ENCODE measurements around the gene UGT2A1.

Gene UGT2A1

DNA sequence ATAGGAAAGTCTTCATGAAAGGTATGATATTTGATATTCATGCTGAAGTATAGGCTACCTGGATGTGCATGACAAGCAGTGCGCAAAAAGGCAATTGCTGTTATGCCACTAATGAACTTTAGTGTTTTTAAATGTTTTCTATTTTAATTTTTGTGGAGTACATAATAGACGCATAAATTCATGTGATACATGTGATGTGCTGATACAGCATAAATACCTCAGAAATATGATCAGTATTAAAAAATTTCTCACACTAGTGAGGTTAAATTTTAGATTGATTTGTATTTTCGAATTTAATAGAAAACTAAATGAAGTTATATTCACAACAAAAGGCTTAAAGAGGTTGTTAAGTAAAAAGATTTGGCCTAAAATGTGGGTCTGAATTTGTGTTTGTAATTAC is 2.2 kb downstream of the UGT2A1 start:
- H3K4me3 ChIP-seq (ENCODE audit: low read depth, low read length): no peak overlapping the region
- no peaks in the 10 kb centered on the region for H3K36me3 ChIP-seq (ENCODE audit: control insufficient read depth, insufficient read depth, low read length)
- H3K4me1 ChIP-seq (ENCODE audit: control insufficient read depth, insufficient read depth, low read length): no peaks in the 10 kb centered on the region
- no peak overlapping the region for H3K27ac ChIP-seq (ENCODE audit: low read depth, low read length)
- no peaks in the 10 kb centered on the region for H3K9me3 ChIP-seq (ENCODE audit: control insufficient read depth, insufficient read depth, low read depth, low read length)
- no peaks in the 10 kb centered on the region for H3K27me3 ChIP-seq (ENCODE audit: control insufficient read depth, insufficient read depth, low read length)
- H3K9ac ChIP-seq (ENCODE audit: low read length): no peak overlapping the region

DNA sequence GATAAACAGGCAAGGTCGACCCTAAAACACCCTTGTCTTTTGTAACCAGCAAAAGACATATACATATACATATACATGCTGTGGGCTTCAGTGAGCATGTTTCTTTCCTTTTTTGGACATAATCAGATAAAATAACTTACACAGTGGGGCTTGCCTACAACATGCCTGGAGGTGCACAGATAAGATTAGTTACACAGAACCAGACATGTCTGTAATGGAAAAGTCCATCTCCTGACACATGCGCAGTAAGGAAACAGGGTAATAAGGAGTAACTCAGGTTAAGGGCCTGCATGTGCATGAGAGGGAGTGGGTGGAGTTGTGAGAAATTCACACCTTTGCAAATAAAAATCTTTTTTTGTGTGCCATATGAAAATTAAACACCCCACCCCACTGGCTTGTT is 3.4 kb downstream of the UGT2A1 start:
- H3K27ac ChIP-seq (ENCODE audit: low read depth, low read length): no peak overlapping the region
- no peaks in the 10 kb centered on the region for H3K4me1 ChIP-seq (ENCODE audit: control insufficient read depth, insufficient read depth, low read length)
- H3K27me3 ChIP-seq (ENCODE audit: control insufficient read depth, insufficient read depth, low read length): no peaks in the 10 kb centered on the region
- H3K4me3 ChIP-seq (ENCODE audit: low read depth, low read length): no peak overlapping the region
- no peaks in the 10 kb centered on the region for H3K9me3 ChIP-seq (ENCODE audit: control insufficient read depth, insufficient read depth, low read depth, low read length)
- no peak overlapping the region for H3K9ac ChIP-seq (ENCODE audit: low read length)
- no peaks in the 10 kb centered on the region for H3K36me3 ChIP-seq (ENCODE audit: control insufficient read depth, insufficient read depth, low read length)

DNA sequence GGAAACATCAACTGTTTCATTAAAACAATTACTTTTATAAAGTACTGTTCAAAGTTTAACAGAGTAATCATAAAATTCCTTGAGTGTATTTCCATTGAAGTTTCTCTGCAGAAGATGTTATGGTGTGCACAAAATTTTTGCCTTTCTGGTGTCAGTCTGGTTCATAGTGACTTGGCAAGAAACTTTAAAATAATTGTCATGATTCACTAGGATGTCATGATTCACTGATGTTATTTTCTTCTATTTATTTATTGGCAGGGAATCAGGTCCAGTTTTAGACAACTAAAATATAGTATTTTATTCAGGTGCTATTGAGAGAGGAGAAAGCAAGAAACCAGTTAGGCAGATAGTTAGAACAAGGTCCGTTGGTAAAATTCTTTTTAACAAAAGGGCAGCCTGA is 3.8 kb downstream of the UGT2A1 start:
- no peak overlapping the region for H3K27ac ChIP-seq (ENCODE audit: low read depth, low read length)
- no peak overlapping the region for H3K4me3 ChIP-seq (ENCODE audit: low read depth, low read length)
- H3K9me3 ChIP-seq (ENCODE audit: control insufficient read depth, insufficient read depth, low read depth, low read length): no peaks in the 10 kb centered on the region
- no peaks in the 10 kb centered on the region for H3K4me1 ChIP-seq (ENCODE audit: control insufficient read depth, insufficient read depth, low read length)
- H3K9ac ChIP-seq (ENCODE audit: low read length): no peak overlapping the region
- no peaks in the 10 kb centered on the region for H3K27me3 ChIP-seq (ENCODE audit: control insufficient read depth, insufficient read depth, low read length)
- H3K36me3 ChIP-seq (ENCODE audit: control insufficient read depth, insufficient read depth, low read length): no peaks in the 10 kb centered on the region

DNA sequence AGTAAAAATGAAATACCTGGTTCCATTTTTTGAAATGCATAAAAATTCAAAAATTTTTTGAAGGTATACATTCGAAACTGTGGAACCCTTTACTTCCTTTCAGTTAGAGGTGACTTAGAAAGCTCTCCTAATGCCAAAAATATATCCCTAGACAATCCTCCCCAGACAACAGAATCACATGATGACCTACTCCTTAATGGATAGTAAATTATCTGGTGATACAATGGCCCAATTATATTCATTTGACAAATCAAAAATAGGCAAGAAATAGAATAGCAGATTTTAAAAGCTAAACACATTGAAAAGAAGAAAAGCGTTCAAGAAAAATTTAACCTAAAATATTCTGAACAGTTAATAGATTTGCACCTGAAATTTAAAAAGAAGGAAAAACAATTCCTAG is 10.1 kb downstream of the UGT2A1 start:
- no peak overlapping the region for H3K4me3 ChIP-seq (ENCODE audit: low read depth, low read length)
- H3K4me1 ChIP-seq (ENCODE audit: control insufficient read depth, insufficient read depth, low read length): no peaks in the 10 kb centered on the region
- no peaks in the 10 kb centered on the region for H3K36me3 ChIP-seq (ENCODE audit: control insufficient read depth, insufficient read depth, low read length)
- no peaks in the 10 kb centered on the region for H3K9me3 ChIP-seq (ENCODE audit: control insufficient read depth, insufficient read depth, low read depth, low read length)
- H3K27ac ChIP-seq (ENCODE audit: low read depth, low read length): no peak overlapping the region
- no peaks in the 10 kb centered on the region for H3K27me3 ChIP-seq (ENCODE audit: control insufficient read depth, insufficient read depth, low read length)
- no peak overlapping the region for H3K9ac ChIP-seq (ENCODE audit: low read length)

GRCh38 chr4:69640289-69640688 is 12.8 kb downstream of the UGT2A1 start:
- Histone ChIP-seq H3K9ac (ENCODE audit: low read length) (no peak overlapping the region), H3K36me3 (ENCODE audit: control insufficient read depth, insufficient read depth, low read length) (no peaks in the 10 kb centered on the region), H3K4me1 (ENCODE audit: control insufficient read depth, insufficient read depth, low read length) (no peaks in the 10 kb centered on the region), H3K4me3 (ENCODE audit: low read depth, low read length) (no peak overlapping the region), H3K9me3 (ENCODE audit: control insufficient read depth, insufficient read depth, low read depth, low read length) (no peaks in the 10 kb centered on the region), H3K27me3 (ENCODE audit: control insufficient read depth, insufficient read depth, low read length) (no peaks in the 10 kb centered on the region), H3K27ac (ENCODE audit: low read depth, low read length) (no peak overlapping the region)

DNA sequence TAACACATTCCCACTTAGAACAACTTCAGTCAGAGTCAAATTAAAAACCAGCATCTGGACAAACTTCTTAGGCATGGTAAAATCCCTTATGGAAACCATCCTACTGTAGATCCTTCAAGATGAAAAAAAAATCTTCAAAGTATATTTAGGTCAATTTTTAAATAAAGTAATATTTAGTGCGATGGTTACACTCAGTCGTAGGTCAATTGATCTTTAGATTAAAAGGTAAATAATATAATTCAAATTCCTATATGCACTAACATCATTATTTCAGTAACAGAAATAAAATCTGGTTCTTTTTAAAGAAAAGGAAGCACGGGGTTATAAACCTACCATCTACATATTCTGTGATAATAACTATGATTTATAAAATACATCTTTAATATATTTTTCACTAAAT is 13.5 kb downstream of the UGT2A1 start, which contains the start of gene UGT2A2:
Gene UGT2A2, minus strand, starts transcription at position 101 of the 400 bp plus-strand sequence. Its CDS starts 2 bp downstream, at position 99.
- Histone ChIP-seq H3K36me3 (ENCODE audit: control insufficient read depth, insufficient read depth, low read length) (no peaks in the 10 kb centered on the region), H3K9me3 (ENCODE audit: control insufficient read depth, insufficient read depth, low read depth, low read length) (no peaks in the 10 kb centered on the region), H3K4me3 (ENCODE audit: low read depth, low read length) (no peak within 1 kb of the TSS), H3K27me3 (ENCODE audit: control insufficient read depth, insufficient read depth, low read length) (no peaks in the 10 kb centered on the region), H3K4me1 (ENCODE audit: control insufficient read depth, insufficient read depth, low read length) (no peaks in the 10 kb centered on the region), H3K27ac (ENCODE audit: low read depth, low read length) (no peak within 1 kb of the TSS), H3K9ac (ENCODE audit: low read length) (no peak within 1 kb of the TSS)

DNA sequence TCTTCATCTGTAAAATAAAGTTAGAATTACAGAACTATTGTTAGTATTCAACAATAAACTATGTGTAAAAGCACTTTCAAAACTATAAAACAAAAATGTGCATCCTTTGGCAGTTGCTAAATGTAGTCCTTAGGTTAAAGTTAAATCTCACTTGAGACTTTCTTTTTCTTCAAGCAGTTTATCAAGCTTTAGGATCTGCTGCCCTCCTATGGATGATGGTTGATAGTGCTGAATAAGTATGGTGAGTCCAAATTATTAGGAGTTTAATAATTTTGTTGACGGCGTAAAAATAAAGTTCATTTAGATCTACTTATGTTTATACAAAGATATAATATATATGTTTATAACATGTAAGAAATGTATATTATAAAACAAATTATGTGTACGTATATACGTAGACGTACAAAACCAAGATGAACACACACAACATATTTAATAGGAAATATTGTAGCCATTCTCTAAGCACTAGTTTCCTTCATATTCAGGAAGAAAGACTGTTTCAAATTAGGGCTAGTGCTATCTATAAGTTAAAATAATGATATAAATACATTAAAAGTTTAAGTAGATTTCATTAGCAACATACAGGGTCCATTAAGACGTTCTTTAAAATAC is 35.9 kb downstream of the UGT2A1 start:
- H3K27me3 ChIP-seq (ENCODE audit: control insufficient read depth, insufficient read depth, low read length): no peaks in the 10 kb centered on the region
- no peak overlapping the region for H3K4me3 ChIP-seq (ENCODE audit: low read depth, low read length)
- no peaks in the 10 kb centered on the region for H3K9me3 ChIP-seq (ENCODE audit: control insufficient read depth, insufficient read depth, low read depth, low read length)
- no peak overlapping the region for H3K27ac ChIP-seq (ENCODE audit: low read depth, low read length)
- H3K36me3 ChIP-seq (ENCODE audit: control insufficient read depth, insufficient read depth, low read length): no peaks in the 10 kb centered on the region
- no peaks in the 10 kb centered on the region for H3K4me1 ChIP-seq (ENCODE audit: control insufficient read depth, insufficient read depth, low read length)
- H3K9ac ChIP-seq (ENCODE audit: low read length): no peak overlapping the region

- Histone ChIP-seq H3K4me1 (ENCODE audit: control insufficient read depth, insufficient read depth, low read length) (no peaks in the 10 kb centered on the region), H3K27me3 (ENCODE audit: control insufficient read depth, insufficient read depth, low read length) (no peaks in the 10 kb centered on the region), H3K36me3 (ENCODE audit: control insufficient read depth, insufficient read depth, low read length) (no peaks in the 10 kb centered on the region), H3K27ac (ENCODE audit: low read depth, low read length) (no peak overlapping the region), H3K9me3 (ENCODE audit: control insufficient read depth, insufficient read depth, low read depth, low read length) (no peaks in the 10 kb centered on the region), H3K4me3 (ENCODE audit: low read depth, low read length) (no peak overlapping the region), H3K9ac (ENCODE audit: low read length) (no peak overlapping the region)
Observed at GRCh38 chr4:69610484-69610883, 42.6 kb downstream of the UGT2A1 start.

DNA sequence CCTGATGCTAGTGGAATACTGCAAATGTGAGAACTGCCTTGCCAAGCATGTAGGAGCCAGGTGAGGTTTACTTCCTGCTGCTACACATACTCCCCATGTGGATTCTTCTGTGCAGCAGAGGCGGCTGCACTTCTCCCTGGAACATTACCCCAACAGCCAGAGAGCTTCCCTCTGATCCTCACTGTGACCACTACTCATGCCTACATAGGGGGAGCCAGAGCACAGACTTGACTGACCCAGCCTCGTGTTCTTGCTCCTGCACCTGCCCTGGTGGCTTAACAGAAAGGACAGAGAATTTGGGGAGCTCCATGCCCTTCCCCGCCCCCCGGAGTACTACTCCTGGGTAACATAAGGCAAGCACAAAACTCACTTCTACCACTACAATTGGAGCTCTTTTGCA is 52.0 kb downstream of the UGT2A1 start:
- Histone ChIP-seq H3K4me1 (ENCODE audit: control insufficient read depth, insufficient read depth, low read length) (no peaks in the 10 kb centered on the region), H3K27me3 (ENCODE audit: control insufficient read depth, insufficient read depth, low read length) (no peaks in the 10 kb centered on the region), H3K9me3 (ENCODE audit: control insufficient read depth, insufficient read depth, low read depth, low read length) (no peaks in the 10 kb centered on the region), H3K4me3 (ENCODE audit: low read depth, low read length) (no peak overlapping the region), H3K36me3 (ENCODE audit: control insufficient read depth, insufficient read depth, low read length) (no peaks in the 10 kb centered on the region), H3K27ac (ENCODE audit: low read depth, low read length) (no peak overlapping the region), H3K9ac (ENCODE audit: low read length) (no peak overlapping the region)

DNA sequence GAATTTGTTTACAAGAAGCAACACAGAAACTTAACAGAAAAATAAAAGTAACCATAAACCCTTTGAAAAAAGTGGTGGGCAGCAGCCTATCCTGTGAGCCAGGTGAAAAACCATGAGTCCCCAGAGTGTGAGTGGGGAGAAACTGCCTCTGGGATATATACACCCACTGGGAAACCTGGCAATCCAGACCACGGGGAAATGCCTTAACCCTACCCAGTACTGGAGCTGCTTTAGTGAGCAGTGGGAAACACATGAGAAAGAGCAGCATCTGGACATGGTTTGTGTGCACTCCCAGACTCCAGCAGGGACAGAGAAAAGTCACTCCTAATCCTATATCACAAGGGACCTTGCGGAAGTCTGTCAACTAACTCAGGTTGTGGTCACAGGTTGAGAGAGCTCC is 53.0 kb downstream of the UGT2A1 start:
- Histone ChIP-seq H3K4me1 (ENCODE audit: control insufficient read depth, insufficient read depth, low read length) (no peaks in the 10 kb centered on the region), H3K9ac (ENCODE audit: low read length) (no peak overlapping the region), H3K27me3 (ENCODE audit: control insufficient read depth, insufficient read depth, low read length) (no peaks in the 10 kb centered on the region), H3K4me3 (ENCODE audit: low read depth, low read length) (no peak overlapping the region), H3K36me3 (ENCODE audit: control insufficient read depth, insufficient read depth, low read length) (no peaks in the 10 kb centered on the region), H3K27ac (ENCODE audit: low read depth, low read length) (no peak overlapping the region), H3K9me3 (ENCODE audit: control insufficient read depth, insufficient read depth, low read depth, low read length) (no peaks in the 10 kb centered on the region)

DNA sequence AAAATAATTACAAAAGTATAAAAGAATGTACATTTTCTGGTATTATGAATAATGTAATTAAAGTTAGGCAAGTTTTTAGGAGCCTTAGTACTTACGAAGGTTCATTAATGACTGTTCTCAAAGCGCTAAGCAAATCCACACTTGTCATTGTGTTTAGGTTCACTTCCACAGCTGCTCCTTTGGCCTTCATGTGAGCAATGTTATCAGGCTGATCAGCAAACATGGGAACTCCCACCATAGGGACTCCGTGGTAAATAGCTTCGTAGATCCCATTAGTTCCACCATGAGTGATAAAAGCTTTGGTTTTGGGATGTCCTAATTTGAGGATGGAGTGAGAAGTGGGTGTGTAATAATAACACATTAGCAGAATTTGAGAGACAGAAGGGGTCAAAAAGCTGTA is 58.7 kb downstream of the UGT2A1 start:
- H3K4me1 ChIP-seq (ENCODE audit: control insufficient read depth, insufficient read depth, low read length): no peaks in the 10 kb centered on the region
- H3K4me3 ChIP-seq (ENCODE audit: low read depth, low read length): no peak overlapping the region
- H3K9me3 ChIP-seq (ENCODE audit: control insufficient read depth, insufficient read depth, low read depth, low read length): no peaks in the 10 kb centered on the region

GRCh38 chr4:69591364-69591763 is 61.7 kb downstream of the UGT2A1 start:
- Histone ChIP-seq H3K4me3 (ENCODE audit: low read depth, low read length) (no peak overlapping the region), H3K36me3 (ENCODE audit: control insufficient read depth, insufficient read depth, low read length) (no peaks in the 10 kb centered on the region), H3K9ac (ENCODE audit: low read length) (no peak overlapping the region), H3K4me1 (ENCODE audit: control insufficient read depth, insufficient read depth, low read length) (no peaks in the 10 kb centered on the region), H3K27ac (ENCODE audit: low read depth, low read length) (no peak overlapping the region), H3K9me3 (ENCODE audit: control insufficient read depth, insufficient read depth, low read depth, low read length) (no peaks in the 10 kb centered on the region), H3K27me3 (ENCODE audit: control insufficient read depth, insufficient read depth, low read length) (no peaks in the 10 kb centered on the region)

More for the DNA sequence above, 58.7 kb downstream of the UGT2A1 start:
- Histone ChIP-seq H3K27me3 (ENCODE audit: control insufficient read depth, insufficient read depth, low read length) (no peaks in the 10 kb centered on the region), H3K36me3 (ENCODE audit: control insufficient read depth, insufficient read depth, low read length) (no peaks in the 10 kb centered on the region), H3K9ac (ENCODE audit: low read length) (no peak overlapping the region), H3K27ac (ENCODE audit: low read depth, low read length) (no peak overlapping the region)
